ENCODE data around the gene ARHGEF4. TPM values are rescaled to one million over a fixed set of nuclear protein-coding genes. Genes with fewer than 3 reads are reported as not detected.

The ARHGEF4 gene
- total RNA-seq, 1 experiment from 2014 or later = 26.6 TPM

DNA sequence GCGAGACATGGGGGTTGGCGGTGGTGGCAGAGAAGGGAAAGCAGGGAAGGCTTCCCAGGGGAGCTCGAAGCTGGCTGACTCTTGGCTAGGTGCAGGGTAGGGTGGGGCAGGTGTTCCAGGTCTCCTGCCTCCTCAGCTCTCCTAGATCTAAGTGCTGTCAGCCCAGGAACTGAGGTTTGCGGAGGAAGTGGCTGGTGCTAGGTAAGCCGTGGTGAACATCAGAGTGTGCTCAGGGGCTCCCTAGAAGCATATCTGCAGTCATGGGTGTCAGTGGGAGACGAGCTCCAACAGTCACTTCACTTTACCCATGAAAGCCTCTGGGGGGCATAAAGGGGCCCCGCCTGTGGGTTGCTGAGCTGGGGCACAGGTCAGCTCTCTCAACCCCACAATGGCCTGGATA, 34.1 kb downstream of the ARHGEF4 start:
- no TSS peak for BruUV-seq (replicated peaks)
- TF ChIP-seq ZFX (IDR thresholded peaks at IDR 0.05) = no peak
- TF ChIP-seq CEBPB (IDR thresholded peaks at IDR 0.05; ENCODE audit: low read depth) = no peak
- no peak for TF ChIP-seq ELF1 (IDR thresholded peaks at IDR 0.05; ENCODE audit: borderline replicate concordance, low read depth)
- no peak for TF ChIP-seq EZH2 (IDR thresholded peaks at IDR 0.05)
- no peak for TF ChIP-seq POLR2AphosphoS5 (IDR thresholded peaks at IDR 0.05; ENCODE audit: low read depth, low read length)
- TF ChIP-seq, protein P1, sequence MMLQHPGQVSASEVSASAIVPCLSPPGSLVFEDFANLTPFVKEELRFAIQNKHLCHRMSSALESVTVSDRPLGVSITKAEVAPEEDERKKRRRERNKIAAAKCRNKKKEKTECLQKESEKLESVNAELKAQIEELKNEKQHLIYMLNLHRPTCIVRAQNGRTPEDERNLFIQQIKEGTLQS (IDR thresholded peaks at IDR 0.05) = no peak
- TF ChIP-seq YY1 (IDR thresholded peaks at IDR 0.05; ENCODE audit: extremely low read depth, insufficient replicate concordance, low read depth, low read length) = no peak
- Histone ChIP-seq H2AFZ (ENCODE audit: low read depth, low read length, poor library complexity, severe bottlenecking) (no peak overlapping the region), H3K4me2 (ENCODE audit: low read length) (no peak overlapping the region), H3K79me2 (ENCODE audit: insufficient read depth, low read length) (no peaks in the 10 kb centered on the region), H3K36me3 (ENCODE audit: control insufficient read depth in 1 of 2, insufficient read depth in 2 of 2, low read length in 2 of 2) (no peaks in the 10 kb centered on the region), H3K27ac (ENCODE audit: low read depth, low read length) (no peak overlapping the region), H3K4me3 (replicated peaks in 1 of 2; ENCODE audit: low read depth in 1 of 2, low read length in 2 of 2) (no peak overlapping the region), H3K4me1 (ENCODE audit: control insufficient read depth in 1 of 2, insufficient read depth in 2 of 2, low read length in 2 of 2) (no peaks in the 10 kb centered on the region; a peak in 1 of 4 replicates), H4K20me1 (ENCODE audit: insufficient read depth) (no peaks in the 10 kb centered on the region), H3K9me3 (ENCODE audit: control insufficient read depth in 1 of 2, insufficient read depth in 1 of 2, low read depth in 1 of 2, low read length in 2 of 2) (no peaks in the 10 kb centered on the region), H3K9ac (ENCODE audit: low read length) (no peak overlapping the region), H3K9me2 (ENCODE audit: insufficient read depth) (no peaks in the 10 kb centered on the region), H3K27me3 (ENCODE audit: insufficient read depth, low read length) (no peaks in the 10 kb centered on the region)
- intact Hi-C loops (cut with micrococcal nuclease) = no loop called here
- POLR2A ChIA-PET = no interaction called here
- CTCF ChIA-PET = no interaction called here
- no peak for ATAC-seq
- DNase-seq (ENCODE audit: low read depth, low spot score) = no peak
- RAD21 ChIA-PET (ENCODE audit: low non-redundant PET in 1 of 2, low total read pairs in 2 of 2, uncharacterized antibody in 2 of 2, unreplicated experiment in 2 of 2) = no interaction called here

DNA sequence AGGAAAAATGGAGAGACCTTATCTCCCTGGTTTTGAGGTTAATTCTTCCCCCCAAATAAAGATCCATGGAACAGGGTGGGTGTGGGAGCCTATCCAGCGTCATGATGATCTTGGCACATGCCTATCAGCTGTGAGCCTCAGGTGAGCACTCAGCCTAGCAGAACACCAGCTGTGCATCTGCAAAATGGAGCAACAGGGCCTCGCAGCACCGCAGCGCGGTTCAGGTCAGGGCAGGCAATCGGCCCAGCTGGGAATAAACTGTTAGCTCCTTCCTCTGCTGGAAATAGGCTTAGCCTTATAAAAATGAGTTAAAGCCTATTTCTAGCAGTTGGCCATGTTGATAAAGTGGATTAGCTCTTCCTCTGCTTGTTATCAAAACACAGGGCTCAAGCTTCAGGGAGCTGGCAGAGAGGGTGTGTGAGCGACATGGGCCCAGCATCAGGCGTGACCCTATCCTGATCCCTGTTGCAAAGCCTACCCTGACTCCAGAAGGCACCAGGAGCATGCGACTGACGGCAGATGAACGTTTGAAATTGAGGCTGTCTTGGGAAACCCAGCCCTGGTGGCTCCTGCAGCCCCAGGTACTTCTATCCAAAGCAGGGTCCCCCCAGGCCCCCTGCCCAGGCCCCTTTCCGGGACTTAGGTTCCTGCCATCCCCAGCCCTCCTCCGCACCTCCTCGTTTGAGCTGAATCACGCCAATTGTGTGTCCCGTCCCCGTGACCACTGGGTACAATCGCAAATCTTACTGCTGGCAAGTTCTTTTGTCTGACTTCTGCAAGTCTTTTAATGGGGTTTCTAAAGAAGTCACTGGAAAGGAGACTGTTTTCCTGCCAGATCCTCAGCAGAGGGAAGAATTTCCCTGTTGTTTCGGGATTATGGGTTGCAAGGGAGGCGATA, 35.4 kb downstream of the ARHGEF4 start:
- no peak for DNase-seq (ENCODE audit: low read depth, low spot score)
- ChIA-PET CTCF (interaction anchor here (2.6 kb wide), 1 partner anchor 75 kb away, joined by 19 read pairs; no protein-coding TSS in a partner anchor), RAD21 (ENCODE audit: low non-redundant PET in 1 of 2, low total read pairs in 2 of 2, uncharacterized antibody in 2 of 2, unreplicated experiment in 2 of 2) (interaction anchor here in 1 of 2 experiments (2.3 kb wide), 1 partner anchor 75 kb away, joined by 12 read pairs; no protein-coding TSS in a partner anchor), POLR2A (no interaction called here)
- no peak for ATAC-seq
- Histone ChIP-seq H3K27me3 (ENCODE audit: insufficient read depth, low read length) (no peaks in the 10 kb centered on the region), H3K4me1 (ENCODE audit: control insufficient read depth in 1 of 2, insufficient read depth in 2 of 2, low read length in 2 of 2) (no peaks in the 10 kb centered on the region), H3K36me3 (ENCODE audit: control insufficient read depth in 1 of 2, insufficient read depth in 2 of 2, low read length in 2 of 2) (no peaks in the 10 kb centered on the region), H3K79me2 (ENCODE audit: insufficient read depth, low read length) (no peaks in the 10 kb centered on the region), H4K20me1 (ENCODE audit: insufficient read depth) (no peaks in the 10 kb centered on the region), H3K9ac (ENCODE audit: low read length) (no peak overlapping the region), H3K4me3 (replicated peaks in 1 of 2; ENCODE audit: low read depth in 1 of 2, low read length in 2 of 2) (no peak overlapping the region), H3K9me2 (ENCODE audit: insufficient read depth) (no peaks in the 10 kb centered on the region), H3K27ac (ENCODE audit: low read depth, low read length) (no peak overlapping the region), H2AFZ (ENCODE audit: low read depth, low read length, poor library complexity, severe bottlenecking) (no peak overlapping the region), H3K9me3 (ENCODE audit: control insufficient read depth in 1 of 2, insufficient read depth in 1 of 2, low read depth in 1 of 2, low read length in 2 of 2) (no peaks in the 10 kb centered on the region), H3K4me2 (ENCODE audit: low read length) (no peak overlapping the region)
- no TSS peak for BruUV-seq (replicated peaks)
- intact Hi-C loops (cut with micrococcal nuclease) = no loop called here
- TF ChIP-seq MAX (IDR thresholded peaks at IDR 0.05) (no peak), SRF (IDR thresholded peaks at IDR 0.05; ENCODE audit: low read depth) (no peak), EZH2phosphoT487 (IDR thresholded peaks at IDR 0.05; ENCODE audit: borderline replicate concordance) (no peak), FOSL1 (IDR thresholded peaks at IDR 0.05; ENCODE audit: low read depth) (no peak), YY1 (IDR thresholded peaks at IDR 0.05; ENCODE audit: extremely low read depth, insufficient replicate concordance, low read depth, low read length) (no peak), CBX3 (IDR thresholded peaks at IDR 0.05; ENCODE audit: low read depth) (no peak), EZH2 (IDR thresholded peaks at IDR 0.05) (no peak)
- TF ChIP-seq, protein P2, sequence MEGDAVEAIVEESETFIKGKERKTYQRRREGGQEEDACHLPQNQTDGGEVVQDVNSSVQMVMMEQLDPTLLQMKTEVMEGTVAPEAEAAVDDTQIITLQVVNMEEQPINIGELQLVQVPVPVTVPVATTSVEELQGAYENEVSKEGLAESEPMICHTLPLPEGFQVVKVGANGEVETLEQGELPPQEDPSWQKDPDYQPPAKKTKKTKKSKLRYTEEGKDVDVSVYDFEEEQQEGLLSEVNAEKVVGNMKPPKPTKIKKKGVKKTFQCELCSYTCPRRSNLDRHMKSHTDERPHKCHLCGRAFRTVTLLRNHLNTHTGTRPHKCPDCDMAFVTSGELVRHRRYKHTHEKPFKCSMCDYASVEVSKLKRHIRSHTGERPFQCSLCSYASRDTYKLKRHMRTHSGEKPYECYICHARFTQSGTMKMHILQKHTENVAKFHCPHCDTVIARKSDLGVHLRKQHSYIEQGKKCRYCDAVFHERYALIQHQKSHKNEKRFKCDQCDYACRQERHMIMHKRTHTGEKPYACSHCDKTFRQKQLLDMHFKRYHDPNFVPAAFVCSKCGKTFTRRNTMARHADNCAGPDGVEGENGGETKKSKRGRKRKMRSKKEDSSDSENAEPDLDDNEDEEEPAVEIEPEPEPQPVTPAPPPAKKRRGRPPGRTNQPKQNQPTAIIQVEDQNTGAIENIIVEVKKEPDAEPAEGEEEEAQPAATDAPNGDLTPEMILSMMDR (IDR thresholded peaks at IDR 0.05 in 2 of 3, conservative IDR thresholded peaks at IDR 0.05 in 1 of 3; ENCODE audit: borderline replicate concordance in 1 of 3, insufficient read depth in 1 of 3, low read depth in 2 of 3, low read length in 2 of 3) = no peak

Measured in HCT116 (cell line).